GM19035 (cell line): ENCODE results near the gene GPR132.
"Not testable (repeated sequence)": the region's sequence is repeated elsewhere in the genome, so short reads cannot be mapped to it uniquely, and the experiment has no call there.

ENCODE experiments used
- ATAC-seq: cut with Tn5 transposase; IDR thresholded peaks from one replicate; pipeline ENCODE4 v1.9.1; 2021; ENCODE audit not compliant: unreplicated experiment

GPR132 gene

DNA sequence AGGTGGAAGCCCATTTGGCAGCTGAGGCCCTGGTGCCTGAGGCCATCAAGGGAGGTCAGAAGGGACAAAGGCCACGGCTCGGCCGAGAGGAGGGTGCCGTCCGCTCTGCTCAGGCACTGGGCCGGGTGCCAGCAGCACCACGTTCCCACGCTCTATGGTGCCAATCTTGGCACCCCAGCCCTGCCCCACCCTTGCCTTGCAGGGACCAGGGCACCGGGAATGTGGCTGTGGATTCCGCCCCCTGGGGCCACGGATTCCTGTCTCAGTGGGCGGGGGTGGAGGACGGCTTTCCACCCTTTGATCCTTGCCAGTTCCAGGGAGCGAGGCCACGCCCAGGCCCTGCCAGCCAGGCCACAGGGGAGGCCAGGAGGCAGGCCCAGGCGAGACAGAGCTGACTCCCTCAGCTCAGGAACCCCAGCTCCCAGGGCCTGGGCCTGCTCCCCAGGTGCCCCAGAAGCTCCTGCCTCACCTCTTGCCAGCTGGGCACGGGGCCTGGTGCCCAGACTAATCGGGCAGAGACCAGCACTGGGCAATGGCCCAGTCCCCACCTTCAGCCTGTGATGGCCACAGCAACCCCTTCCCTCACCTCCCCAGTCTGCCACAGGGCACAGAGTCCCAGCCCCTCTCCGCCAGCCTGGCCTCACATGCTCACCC, 26.4 kb upstream of the GPR132 start:
- no peak for ATAC-seq

DNA sequence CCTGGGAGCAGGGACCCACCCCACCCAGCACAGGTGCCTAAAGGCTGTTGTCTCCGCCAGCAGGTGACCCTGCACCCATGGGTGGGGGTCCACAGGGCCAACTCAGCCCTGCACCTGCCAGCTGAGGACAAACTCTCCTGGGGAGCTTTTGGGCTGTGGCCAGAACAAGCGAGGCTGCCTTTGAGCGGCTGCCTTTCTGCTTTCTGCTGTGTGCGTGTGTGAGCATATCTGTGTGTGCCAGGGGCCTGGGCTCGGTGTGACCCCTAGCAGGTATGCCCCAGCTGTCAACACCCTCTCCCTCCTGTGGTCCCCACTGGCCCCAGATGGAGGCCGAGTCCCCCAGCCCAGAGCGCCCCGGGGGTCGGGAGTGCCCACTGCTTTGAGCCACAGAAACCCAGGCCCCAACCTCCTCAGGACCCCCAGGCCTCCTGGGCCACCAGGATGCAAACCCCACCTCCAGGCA, 25.9 kb upstream of the GPR132 start:
- ATAC-seq: no peak

DNA sequence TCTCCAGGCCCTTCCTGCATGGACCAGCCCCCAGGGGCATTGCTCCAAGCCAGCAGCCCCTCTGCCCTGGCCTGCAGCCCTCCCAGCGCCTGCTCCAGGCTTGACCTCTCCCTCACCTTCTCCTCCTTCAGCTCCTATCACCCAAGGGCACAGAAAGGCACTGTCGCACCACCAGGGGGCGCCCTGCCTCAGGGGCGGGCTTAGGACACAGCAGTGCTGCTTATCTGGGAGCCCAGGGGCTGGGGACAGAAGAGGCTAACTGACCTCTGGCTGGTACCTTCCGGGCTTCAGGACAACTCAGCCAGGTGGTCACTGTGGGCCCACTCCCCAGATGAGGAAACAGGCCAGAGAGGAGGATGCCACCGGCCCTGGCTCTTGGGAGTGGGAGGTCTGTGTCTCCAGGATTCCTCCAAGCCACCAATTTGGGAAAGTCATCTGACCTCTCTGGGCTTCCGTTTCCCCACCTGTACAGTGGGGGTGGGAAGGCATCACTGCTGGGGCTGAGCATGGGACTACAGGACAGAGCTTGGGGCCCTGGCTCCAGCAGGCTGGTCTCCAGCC, 25.3 kb upstream of the GPR132 start:
- ATAC-seq: no peak

DNA sequence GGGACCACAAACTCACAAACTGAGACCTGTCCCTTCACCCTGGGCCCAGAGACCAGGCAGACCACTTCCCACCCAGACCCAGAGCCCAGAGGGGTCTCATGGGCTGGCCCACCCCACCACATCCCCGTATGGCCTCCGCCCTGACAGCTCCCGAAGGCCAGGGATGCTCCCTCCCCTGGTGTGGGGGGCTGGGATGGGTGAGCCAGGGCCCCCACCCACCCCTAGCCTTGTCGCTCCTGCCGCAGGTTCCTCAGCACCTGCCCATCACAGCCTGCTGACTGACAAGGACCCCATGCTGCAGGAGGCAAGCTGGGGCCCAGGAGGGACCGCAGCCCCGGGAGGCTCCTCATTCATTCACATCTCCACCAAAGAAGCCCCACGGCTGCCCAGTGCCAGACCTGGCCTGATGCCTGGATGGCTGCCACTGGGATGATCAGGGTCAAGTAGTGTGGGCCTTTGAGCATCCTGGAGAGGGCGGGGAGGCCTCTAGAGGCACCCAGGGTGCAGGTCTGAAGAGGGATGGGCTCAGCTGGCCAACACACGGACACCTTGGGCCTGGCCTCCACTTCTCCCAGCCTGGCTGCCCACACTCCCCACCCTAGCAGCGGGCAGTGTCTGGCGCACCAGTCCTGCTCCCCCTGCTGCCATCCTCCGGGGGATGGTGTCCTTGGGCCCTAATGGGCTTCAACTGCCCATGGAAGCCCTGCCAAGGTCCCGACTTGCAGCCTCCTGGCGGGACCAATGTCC, 24.7 kb upstream of the GPR132 start:
- ATAC-seq: no peak

DNA sequence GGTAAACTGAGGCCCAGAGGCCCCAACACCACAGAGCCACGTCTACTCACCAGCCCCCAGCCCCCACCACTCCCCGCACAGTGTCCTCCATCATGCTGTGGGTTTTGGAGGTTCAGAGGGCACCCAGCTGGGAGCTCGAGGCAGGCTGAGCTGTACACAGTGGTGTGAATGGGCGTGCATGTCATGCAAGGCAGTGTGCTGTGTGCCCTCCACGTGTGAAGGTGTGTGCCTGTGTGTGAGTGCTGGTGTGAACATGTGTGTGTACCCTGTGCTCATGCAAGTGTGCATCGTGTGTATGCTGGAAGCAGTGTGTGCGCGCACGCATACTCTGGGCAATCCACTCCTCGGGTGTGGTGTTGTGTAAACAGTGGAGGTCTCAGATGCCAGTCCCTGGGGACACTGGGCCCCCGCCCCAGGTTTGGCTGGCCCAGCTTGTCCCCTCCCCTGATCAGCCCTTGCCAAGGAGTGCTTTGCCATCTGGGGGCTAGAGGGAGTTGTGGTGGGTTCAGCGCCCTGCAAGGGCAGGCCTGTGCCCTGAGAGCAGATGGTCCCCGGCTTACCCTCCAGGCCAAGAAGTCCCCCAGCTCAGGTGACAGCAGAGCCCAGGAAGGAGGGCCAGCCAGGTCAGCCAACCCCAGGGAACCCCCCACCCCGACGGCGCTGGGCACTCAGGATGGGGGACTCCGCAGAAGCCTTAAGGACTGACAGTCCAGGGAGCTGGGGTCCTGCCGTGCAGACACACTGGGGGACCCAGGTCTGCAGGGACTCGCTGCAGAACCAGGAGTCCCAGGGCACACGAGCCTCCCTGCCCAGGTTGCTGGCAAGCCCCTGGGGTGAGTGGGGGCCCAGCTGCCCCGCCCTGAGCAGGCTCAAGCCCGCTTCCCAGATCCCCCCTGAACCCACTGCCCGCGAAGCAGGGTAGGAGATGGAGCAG, 23.8 kb upstream of the GPR132 start:
- no peak for ATAC-seq

DNA sequence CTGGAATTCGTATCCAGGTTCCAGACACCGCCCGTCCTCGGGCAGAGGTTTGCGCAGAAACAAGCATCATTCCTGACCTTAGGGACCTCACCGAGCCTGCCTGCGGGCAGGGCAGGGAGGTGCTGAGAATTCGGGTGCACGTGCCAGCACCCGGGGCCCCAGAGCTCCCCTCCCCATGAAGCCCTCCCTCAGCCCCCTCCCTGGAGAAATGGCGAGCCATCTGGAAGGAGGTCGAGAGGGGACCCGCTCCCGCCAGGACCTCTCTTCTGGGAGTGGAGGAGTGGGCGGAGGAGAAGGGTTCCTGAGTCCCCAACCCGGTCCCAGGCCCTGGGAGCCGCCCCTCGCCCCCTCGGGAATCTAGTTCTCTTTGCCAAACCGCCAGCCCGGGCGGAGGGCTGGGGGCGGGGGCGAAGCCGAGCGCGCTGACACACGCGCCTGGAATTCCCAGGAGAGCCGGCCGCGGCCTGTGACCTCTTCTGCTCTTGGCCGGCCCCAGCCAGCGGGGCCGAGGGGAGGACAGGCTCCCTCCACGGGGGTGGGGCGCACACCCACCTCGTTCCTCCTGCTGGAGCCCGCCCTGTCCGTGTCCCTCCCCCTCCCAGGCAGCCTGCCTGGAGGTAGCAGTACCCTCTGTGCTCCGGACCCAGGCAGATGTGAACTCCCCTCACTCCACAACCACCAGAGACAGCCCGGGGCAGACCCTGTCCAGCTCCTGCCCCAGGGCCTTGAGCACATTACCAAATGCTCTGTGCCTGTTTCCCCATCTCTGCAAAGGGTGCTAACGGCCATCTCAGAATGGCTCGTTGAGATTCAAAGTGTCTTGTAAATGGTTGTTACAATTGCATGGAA, 23.0 kb upstream of the GPR132 start:
- no peak for ATAC-seq

DNA sequence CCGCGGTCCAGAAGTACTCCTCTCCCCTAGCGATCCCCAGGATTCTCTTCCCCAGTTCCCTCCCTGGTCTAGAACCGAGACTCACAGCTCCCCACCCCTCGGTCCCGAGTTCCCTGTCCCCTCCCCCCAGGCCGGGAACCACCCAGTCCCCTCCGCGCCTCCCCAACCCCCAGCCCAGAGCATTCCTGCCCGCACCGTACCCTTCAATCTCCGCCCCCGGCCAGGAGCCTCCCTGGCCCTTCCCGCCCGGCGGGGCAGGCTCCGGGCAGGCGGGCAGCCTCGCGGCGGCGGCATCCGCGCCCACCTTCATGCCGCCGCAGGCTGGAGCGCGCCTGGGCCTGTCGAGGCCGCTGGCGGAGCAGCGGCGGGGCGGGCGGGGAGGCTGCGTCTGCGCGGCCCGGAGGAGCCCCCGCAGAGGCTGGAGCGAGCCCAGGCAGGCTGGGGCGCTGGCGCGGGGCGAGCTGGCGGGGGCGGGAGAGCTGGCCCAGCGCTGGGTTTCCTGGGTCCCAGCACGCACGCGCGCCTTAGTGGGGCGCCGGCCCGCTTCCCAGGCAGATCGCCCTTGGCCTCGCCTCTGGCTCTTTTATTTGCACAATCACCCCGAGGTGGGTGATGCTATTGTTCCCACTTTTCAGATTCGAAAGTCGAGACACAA, 22.2 kb upstream of the GPR132 start:
- ATAC-seq: no peak

DNA sequence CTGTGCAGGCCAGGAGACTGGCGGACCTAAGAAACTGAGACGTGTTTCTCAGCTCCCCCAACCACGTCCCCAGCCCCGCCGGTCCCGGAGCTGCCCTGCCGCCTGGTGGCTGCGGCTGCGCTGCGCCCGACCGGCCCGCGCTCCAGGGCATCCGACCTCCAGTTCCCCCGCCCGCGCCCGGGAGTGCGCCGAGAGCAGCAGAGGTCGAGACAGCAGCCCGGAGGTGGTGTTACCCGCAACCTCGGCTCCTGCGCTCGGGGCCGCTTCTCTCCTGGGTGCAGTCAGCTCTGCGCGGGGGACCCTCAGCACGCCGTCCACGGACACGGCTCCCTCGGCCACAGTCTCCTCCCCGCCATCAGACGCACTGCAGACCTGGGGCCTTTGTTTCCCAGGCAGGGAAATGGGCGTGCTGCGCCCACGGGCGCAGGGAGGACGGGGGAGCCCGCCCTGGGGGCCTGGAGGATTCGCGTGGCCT, 21.6 kb upstream of the GPR132 start:
- no peak for ATAC-seq

DNA sequence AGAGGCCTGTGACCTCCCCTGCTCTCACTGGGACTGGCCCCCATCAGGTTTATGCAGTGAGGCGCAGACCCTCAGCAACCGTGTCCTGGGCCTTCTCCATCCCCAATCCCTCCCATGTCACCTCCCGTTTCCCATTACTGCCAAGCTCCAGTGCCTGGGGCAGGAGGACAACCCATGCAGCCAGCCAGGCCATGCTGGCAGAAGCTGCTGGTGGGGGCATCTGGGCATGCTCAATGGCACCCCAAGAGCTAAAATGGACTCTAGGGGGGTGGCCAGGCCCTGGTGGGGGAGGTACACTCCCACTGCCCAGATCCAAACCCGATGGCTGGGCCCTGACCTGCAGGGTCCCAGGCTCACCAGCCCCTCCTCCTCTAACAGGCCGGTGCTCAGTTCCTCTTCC, 20.5 kb upstream of the GPR132 start:
- no peak for ATAC-seq

DNA sequence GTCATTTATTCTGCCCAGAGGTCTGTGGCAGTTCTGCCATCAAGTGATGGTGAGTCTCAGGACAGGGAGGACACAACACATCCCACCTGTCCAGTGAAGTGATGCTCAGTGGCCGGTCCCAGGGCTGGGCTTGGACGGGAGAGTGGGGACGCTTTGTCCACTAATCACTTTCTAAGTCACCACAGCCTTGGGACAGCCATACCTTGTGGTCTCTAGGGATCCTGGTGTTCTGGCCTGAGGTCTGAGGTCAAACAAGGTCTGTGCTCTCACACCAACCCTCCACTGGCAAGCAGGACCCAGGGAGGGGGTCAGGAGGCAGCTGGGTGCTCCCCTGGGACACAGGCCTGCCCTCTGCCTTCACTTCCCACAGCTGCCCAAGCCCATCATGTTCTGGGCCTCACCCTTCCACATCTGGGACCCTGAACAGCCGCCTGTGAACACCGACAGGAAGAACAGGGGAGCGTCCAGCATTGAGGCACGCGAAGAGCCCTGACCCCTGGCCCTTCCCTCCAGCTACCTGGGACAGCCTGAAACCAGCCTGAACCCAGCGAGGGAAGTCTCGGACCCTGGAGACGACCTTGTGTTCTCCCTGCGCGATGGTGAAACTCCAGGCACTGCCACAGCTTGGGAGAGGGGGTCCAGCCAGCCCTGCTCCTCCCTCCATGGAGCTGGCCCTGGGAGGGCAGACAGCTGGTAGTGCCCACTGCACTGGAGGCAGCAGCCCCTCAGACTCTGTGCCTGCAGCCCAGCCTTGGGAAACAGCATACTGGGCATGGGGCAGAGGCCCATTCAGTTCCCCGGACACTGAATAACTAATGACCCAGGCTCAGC, 19.7 kb upstream of the GPR132 start:
- no peak for ATAC-seq

DNA sequence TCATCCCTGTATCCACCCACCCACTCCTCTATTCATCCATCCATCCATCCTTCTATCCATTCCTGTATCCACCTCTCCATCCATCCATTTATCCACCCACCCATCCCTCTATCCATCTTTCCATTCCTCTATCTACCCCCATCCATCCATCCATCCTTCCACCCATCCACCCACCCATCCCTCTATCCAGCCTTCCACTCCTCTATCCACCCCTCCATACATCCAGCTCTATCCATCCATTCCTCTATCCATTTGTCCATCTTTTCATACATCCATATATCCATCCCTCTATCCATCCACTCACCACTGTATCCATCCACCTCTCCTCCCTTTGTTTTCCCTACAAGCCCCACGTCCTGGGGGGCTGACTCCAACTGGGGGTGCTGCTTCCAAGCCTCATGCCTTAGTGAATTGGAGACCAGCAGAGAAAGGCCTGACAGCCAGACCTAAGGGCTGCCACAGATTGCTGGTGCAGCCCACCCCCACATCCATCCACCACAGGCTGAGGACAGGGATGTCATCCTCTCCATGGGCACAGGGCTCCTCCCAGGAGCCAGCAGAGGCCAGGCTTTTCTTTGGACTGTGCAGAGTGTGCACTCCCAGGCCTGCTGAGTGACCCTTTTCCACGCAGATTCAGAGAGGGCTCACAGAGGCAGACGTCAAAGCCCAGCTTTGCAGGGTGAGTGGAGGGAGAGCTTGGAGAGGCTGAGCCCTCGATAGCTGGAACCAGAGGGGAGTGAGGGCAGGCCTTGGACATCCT, 18.9 kb upstream of the GPR132 start:
- no peak for ATAC-seq

DNA sequence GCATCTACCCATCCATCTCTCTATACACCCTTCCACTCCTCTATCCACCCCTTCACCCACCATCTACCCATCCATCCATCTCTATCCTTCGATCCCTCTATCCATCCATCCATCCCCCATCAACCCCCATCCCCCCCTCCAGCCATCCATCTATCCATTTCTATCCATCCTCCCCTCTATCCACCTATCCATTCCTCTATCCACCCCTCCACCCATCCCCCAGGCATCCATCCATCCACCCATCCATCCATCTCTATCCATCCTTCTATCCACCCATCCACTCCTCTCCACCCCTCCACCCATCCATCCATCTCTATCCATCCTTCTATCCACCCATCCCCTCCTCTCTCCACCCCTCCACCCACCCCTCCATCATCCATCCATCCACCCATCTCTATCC, 17.5 kb upstream of the GPR132 start:
- ATAC-seq: no peak

DNA sequence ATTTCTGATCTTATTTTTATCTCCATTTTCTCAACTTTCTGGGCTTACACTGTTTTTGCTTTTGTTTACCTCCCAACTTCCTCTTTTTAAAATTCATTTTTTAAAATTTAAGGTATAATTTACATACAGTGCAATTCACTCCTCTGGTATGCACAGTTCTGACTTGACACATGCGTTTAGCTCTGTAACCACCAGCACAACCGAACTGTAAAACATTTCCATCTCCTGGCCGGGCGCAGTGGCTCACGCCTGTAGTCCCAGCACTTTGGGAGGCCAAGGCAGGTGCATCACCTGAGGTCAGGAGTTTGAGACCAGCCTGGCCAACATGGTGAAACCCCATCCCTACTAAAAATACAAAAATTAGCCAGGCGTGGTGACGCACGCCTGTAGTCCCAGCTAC, 16.2 kb upstream of the GPR132 start:
- ATAC-seq: not testable (repeated sequence)

DNA sequence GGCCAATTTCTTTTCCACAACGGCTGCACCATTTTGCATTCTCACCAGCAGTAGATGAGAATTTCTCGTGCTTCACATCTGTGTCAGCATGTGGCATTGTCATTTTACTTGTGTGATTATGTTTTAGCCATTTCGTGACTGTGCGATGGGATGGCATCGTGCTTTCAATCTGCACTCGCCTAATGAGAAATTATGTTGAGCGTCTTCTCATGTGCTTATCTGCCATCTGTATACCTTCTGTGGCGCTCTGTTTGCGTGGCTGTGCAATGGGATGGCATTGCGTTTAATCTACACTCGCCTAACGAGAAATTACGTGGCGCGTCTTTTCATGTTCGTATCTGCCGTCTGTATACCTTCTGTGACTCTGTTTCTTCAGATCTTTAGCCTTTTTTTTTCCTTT, 14.9 kb upstream of the GPR132 start:
- ATAC-seq: no peak

DNA sequence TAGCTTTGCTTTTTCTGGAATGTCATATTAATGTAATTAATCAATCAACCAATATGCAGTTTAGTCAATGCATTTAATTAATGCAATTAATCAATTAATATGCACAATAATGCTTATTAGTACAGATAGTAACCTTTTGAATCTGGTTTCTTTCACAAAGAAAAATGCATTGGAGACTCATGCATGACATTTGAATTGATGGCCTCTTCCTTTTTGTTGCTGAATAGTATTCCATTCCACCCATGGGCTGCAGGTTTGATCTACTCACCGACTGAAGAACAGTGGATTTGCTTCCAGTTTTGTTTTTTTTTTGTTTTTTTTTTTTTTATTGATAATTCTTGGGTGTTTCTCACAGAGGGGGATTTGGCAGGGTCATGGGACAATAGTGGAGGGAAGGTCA, 13.1 kb upstream of the GPR132 start:
- no peak for ATAC-seq

DNA sequence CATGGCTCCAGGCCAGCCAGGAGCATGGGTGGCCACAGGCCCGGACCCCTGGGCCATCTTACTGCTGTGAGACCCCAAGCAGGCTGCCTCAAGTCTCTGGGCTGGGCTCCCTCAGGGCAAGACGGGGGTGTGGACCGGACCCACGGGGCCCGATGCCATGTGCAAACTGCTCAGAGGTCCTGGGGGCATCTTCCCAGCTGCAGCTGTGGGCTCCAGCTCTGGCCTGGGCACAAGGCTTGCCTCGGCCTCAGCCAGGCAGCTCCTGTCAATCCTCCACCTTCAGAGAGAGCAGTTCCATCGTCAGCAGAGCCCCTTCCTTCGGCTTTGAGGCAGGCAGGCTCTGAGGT, 12.4 kb upstream of the GPR132 start:
- no peak for ATAC-seq

DNA sequence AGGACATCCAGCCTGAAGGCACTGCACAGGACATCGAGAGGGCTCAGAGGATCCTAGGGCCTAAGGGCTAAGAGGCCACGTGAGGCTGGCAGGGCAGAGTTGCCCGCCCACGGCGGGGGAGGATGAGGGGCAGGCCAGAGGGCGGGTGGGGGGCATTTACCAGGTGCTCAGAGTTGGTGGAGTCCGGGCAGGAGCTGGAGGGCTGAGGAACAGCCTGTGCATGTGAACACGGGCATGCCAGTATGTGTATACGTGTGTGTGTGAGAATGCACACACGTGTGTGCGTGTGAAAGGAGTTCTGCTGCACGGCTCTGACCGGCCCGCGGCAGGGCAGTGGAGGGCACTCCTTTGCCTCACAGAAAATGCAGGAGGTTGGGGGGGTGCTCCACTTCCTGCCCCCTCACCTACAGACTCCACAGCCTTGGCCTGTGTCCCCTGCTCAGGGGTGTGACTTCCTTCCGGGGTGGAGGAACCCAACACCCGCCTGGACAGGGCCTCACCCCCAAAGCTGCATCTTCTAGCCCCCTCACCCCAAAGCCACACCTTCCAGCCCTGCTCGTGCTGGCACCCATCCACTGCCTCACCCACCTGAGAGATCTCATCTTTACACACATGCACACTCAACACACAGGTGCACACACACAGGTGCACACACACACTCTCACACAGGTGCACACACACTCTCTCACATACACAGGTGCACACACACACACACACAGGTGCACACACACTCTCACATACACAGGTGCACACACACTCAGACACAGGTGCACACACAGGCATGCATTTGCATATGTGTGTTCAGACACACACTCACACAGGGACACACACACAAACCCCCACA, 11.8 kb upstream of the GPR132 start:
- ATAC-seq: no peak
